PC-9 (cell line): Measurements from ENCODE around the gene KRT16. TPM values are rescaled to one million over a fixed set of nuclear protein-coding genes. Genes with fewer than 3 reads are reported as not detected.
"Not testable (repeated sequence)": the region's sequence is repeated elsewhere in the genome, so short reads cannot be mapped to it uniquely, and the experiment has no call there.

Experiments used
- BruUV-seq: library from RNA; stranded (reverse); fragments of 400-500 nt; replicated peaks from 2 replicates; lab custom pipeline; 2021; lab: Mats Ljungman, UMichigan
- CTCF ChIA-PET: fragments of 300-600 bp; sonication (Branson Sonifier 250); formaldehyde crosslinking; loops from one replicate; lab custom pipeline; 2022; ENCODE audit warnings: antibody characterized with exemption; lab: Charles Lee
- POLR2A ChIA-PET: fragments of 300-600 bp; sonication (Branson Sonifier 250); formaldehyde crosslinking; loops from one replicate; lab custom pipeline; 2022; ENCODE audit warnings: antibody characterized with exemption; ENCODE audit not compliant: unreplicated experiment; lab: Charles Lee
- DNase-seq, 2 experiments: peaks; one replicate each; pipeline versions ENCODE4 v3.0.0 to v3.0.0-alpha.2; 2015 to 2022; ENCODE audit warnings: mixed read lengths in 1 of 2
- H2AFZ ChIP-seq: fragments of 200-600 bp; sonication (generic); 2 replicates; pipeline ENCODE4 v1.8.1; 2017; ENCODE audit warnings: antibody characterized with exemption
- H3F3A ChIP-seq: fragments of 200-600 bp; sonication (generic); 2 replicates; pipeline ENCODE4 v1.8.1; 2017; ENCODE audit warnings: antibody characterized with exemption, mild to moderate bottlenecking, low read depth; ENCODE audit not compliant: insufficient read depth
- H3K27ac ChIP-seq: fragments of 200-600 bp; sonication (generic); 2 replicates; pipeline ENCODE4 v1.6.1; 2016; ENCODE audit warnings: mixed run types
- H3K27me3 ChIP-seq: fragments of 200-600 bp; sonication (generic); 2 replicates; pipeline ENCODE4 v1.6.1; 2016; ENCODE audit warnings: low read depth, mixed run types; ENCODE audit not compliant: insufficient read depth
- H3K36me3 ChIP-seq: fragments of 200-600 bp; sonication (generic); 2 replicates; pipeline ENCODE4 v1.6.1; 2016; ENCODE audit warnings: low read depth, mixed run types
- H3K4me1 ChIP-seq: fragments of 200-600 bp; sonication (generic); replicated peaks from 2 replicates; pipeline ENCODE4 v1.6.1; 2016; ENCODE audit warnings: mixed run types; ENCODE audit not compliant: insufficient read depth
- H3K4me2 ChIP-seq: fragments of 200-600 bp; sonication (generic); 2 replicates; pipeline ENCODE4 v1.6.1; 2017; ENCODE audit warnings: mixed run types
- H3K4me3 ChIP-seq: fragments of 200-600 bp; sonication (generic); 2 replicates; pipeline ENCODE4 v1.6.1; 2016; ENCODE audit warnings: mixed run types
- H3K79me2 ChIP-seq: fragments of 200-600 bp; sonication (generic); 2 replicates; pipeline ENCODE4 v1.6.1; 2017; ENCODE audit warnings: low read depth, mixed run types
- H3K9me2 ChIP-seq: fragments of 200-600 bp; sonication (generic); 2 replicates; pipeline ENCODE4 v1.8.1; 2017; ENCODE audit warnings: mild to moderate bottlenecking; ENCODE audit not compliant: insufficient read depth
- H3K9me3 ChIP-seq: fragments of 200-600 bp; sonication (generic); 2 replicates; pipeline ENCODE4 v1.8.1; 2016; ENCODE audit warnings: low read depth; ENCODE audit not compliant: insufficient read depth
- H4K20me1 ChIP-seq: fragments of 200-600 bp; sonication (generic); 2 replicates; pipeline ENCODE4 v1.8.1; 2017; ENCODE audit not compliant: insufficient read depth
- EZH2 ChIP-seq: fragments of 200-600 bp; sonication (generic); IDR thresholded peaks from 2 replicates; pipeline ENCODE4 v1.8.0; 2017; ENCODE audit warnings: antibody characterized with exemption, low read depth
- intact Hi-C: fragments of 100-400 bp; cut with micrococcal nuclease; formaldehyde crosslinking; loops from one replicate; pipeline ENCODE4 v1.10.0; 2022; ENCODE audit not compliant: unreplicated experiment
- total RNA-seq: library from RNA; stranded (reverse); gene quantifications from 2 replicates; pipeline ENCODE4 v1.2.3, GENCODE V29; 2021
- TF ChIP-seq, protein P1 (sequence below): fragments of 200-600 bp; sonication (generic); conservative IDR thresholded peaks from 2 replicates; pipeline ENCODE4 v1.6.1; 2017; ENCODE audit warnings: mixed run types, antibody characterized with exemption, mild to moderate bottlenecking, moderate library complexity

Gene KRT16
- total RNA-seq, 1 experiment from 2014 or later, result 41.7 TPM

- Histone ChIP-seq H4K20me1 (no peaks in the 10 kb centered on the region), H3F3A (peaks cover 26% of the 10 kb centered on the region; the same call in 1 of the 2 replicates), H3K9me2 (no peaks in the 10 kb centered on the region), H3K36me3 (no peaks in the 10 kb centered on the region), H3K4me3 (no peak overlapping the region), H3K4me1 (peaks cover 45% of the 10 kb centered on the region), H3K27ac (no peak overlapping the region), H3K79me2 (no peaks in the 10 kb centered on the region), H3K9me3 (no peaks in the 10 kb centered on the region), H3K4me2 (no peak overlapping the region), H3K27me3 (no peaks in the 10 kb centered on the region), H2AFZ (no peak overlapping the region)
- CTCF ChIA-PET, result interaction anchor here (1.3 to 1.5 kb wide), 2 partner anchors 33 to 62 kb away, joined by 3 to 4 read pairs; no protein-coding TSS in a partner anchor
- POLR2A ChIA-PET, result no interaction called here
- BruUV-seq, result no TSS peak
- TF ChIP-seq, protein P1, sequence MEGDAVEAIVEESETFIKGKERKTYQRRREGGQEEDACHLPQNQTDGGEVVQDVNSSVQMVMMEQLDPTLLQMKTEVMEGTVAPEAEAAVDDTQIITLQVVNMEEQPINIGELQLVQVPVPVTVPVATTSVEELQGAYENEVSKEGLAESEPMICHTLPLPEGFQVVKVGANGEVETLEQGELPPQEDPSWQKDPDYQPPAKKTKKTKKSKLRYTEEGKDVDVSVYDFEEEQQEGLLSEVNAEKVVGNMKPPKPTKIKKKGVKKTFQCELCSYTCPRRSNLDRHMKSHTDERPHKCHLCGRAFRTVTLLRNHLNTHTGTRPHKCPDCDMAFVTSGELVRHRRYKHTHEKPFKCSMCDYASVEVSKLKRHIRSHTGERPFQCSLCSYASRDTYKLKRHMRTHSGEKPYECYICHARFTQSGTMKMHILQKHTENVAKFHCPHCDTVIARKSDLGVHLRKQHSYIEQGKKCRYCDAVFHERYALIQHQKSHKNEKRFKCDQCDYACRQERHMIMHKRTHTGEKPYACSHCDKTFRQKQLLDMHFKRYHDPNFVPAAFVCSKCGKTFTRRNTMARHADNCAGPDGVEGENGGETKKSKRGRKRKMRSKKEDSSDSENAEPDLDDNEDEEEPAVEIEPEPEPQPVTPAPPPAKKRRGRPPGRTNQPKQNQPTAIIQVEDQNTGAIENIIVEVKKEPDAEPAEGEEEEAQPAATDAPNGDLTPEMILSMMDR, result no peak
- intact Hi-C loops, result no loop called here
- no peak for DNase-seq
Observed at GRCh38 chr17:41583137-41584127, 29.1 kb downstream of the KRT16 start.

GRCh38 chr17:41582061-41582968 is 30.3 kb downstream of the KRT16 start:
- H3K4me3 ChIP-seq, H3K27ac ChIP-seq, H2AFZ ChIP-seq, BruUV-seq, H3K27me3 ChIP-seq, H3K9me3 ChIP-seq, H3K79me2 ChIP-seq, H3K36me3 ChIP-seq, H3K9me2 ChIP-seq, H4K20me1 ChIP-seq, intact Hi-C loops: not testable (repeated sequence)
- Histone ChIP-seq H3K4me2 (peak overlapping the region; percentile 32; the same call in 1 of the 2 replicates), H3K4me1 (peaks cover 48% of the 10 kb centered on the region), H3F3A (peaks cover 26% of the 10 kb centered on the region; the same call in 1 of the 2 replicates)
- ChIA-PET POLR2A (interaction anchor here (0.6 kb wide), 1 partner anchor 72 kb away, joined by 3 read pairs; no protein-coding TSS in a partner anchor), CTCF (interaction anchor here (1.3 to 1.5 kb wide), 2 partner anchors 32 to 63 kb away, joined by 3 to 4 read pairs; no protein-coding TSS in a partner anchor)
- DNase-seq, result peak in 1 of 2 experiments; percentile 44

DNA sequence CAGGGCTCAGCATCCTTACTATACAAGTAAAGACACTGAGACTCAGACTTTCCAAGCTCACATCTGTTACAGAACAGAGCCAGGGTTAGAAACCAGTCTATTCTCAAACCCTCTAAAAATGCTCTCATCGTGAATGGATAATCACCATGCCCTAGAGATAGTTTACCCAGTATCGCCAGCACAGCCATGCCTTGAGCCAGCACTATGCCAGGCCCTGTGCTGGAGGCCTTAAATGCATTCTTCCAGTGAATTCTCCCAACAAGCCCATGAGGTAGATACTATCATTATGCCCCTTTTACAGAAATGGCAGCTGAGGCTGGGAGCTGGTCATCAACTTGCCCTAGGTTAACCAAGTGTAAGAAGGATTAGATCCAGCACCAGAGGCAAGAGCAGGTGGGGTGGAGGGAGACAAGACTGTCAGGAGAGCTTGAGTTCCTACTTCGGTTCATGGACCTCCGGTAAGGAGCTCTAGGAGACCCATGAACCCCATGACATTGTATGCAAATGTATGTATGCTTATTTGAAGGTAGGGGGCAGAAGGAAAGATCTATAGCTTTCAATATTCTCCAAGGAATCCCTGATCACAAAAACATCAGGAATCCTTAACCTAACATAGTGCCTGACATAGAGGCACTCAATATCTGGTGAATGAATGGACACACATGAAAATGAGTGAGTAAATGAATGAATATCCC is 31.1 kb downstream of the KRT16 start:
- Histone ChIP-seq H3K27me3 (no peaks in the 10 kb centered on the region), H2AFZ (no peak overlapping the region), H3K79me2 (no peaks in the 10 kb centered on the region), H3K4me3 (no peak overlapping the region), H3F3A (peaks cover 29% of the 10 kb centered on the region; the same call in 1 of the 2 replicates), H3K4me2 (peak overlapping the region; percentile 30; the same call in 1 of the 2 replicates), H3K27ac (peak overlapping the region; percentile 37), H3K4me1 (peaks cover 54% of the 10 kb centered on the region), H4K20me1 (no peaks in the 10 kb centered on the region), H3K9me2 (no peaks in the 10 kb centered on the region), H3K9me3 (no peaks in the 10 kb centered on the region), H3K36me3 (no peaks in the 10 kb centered on the region)
- ChIA-PET CTCF (interaction anchor here (0.6 to 1.5 kb wide), 4 partner anchors 32 to 67 kb away, joined by 3 to 5 read pairs (median 4); no protein-coding TSS in a partner anchor), POLR2A (interaction anchor here (0.6 to 1.0 kb wide), 4 partner anchors 22 to 72 kb away, joined by 3 to 5 read pairs (median 4); no protein-coding TSS in a partner anchor)
- no peak for DNase-seq
- no peak for TF ChIP-seq EZH2
- TF ChIP-seq, protein P1, result no peak
- BruUV-seq, result TSS peak; percentile 62
- intact Hi-C loops, result no loop called here
